ENCODE data around the gene CPA5.

Gene CPA5

DNA sequence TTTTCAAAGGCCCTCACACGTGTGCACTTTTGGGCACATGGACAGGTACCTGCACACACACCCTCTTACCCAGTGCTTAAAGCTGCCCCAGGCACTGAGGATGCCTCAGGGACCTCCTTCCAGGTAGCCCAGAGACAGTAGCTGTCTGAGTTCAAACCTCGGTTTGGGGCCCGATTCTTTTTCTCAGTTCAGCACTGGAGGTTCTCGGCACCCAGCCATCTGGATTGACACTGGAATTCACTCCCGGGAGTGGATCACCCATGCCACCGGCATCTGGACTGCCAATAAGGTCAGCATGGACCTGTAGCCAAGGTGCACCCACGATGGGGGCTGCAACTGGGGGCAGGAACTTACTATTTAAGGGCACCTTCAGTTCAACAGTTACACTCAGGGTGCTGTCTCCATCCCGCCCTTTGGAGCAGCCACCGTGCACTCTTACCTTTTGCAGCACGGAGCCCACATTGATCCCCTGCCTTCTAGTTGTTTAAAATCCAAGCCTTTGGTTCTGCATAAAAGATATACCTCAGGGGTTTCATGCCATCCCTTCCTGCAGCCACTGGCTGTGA is 17.7 kb downstream of the CPA5 start:
- H3K9me3 ChIP-seq (ENCODE audit: severe bottlenecking): peaks cover 10% of the 10 kb centered on the region
- TF ChIP-seq, protein P1, sequence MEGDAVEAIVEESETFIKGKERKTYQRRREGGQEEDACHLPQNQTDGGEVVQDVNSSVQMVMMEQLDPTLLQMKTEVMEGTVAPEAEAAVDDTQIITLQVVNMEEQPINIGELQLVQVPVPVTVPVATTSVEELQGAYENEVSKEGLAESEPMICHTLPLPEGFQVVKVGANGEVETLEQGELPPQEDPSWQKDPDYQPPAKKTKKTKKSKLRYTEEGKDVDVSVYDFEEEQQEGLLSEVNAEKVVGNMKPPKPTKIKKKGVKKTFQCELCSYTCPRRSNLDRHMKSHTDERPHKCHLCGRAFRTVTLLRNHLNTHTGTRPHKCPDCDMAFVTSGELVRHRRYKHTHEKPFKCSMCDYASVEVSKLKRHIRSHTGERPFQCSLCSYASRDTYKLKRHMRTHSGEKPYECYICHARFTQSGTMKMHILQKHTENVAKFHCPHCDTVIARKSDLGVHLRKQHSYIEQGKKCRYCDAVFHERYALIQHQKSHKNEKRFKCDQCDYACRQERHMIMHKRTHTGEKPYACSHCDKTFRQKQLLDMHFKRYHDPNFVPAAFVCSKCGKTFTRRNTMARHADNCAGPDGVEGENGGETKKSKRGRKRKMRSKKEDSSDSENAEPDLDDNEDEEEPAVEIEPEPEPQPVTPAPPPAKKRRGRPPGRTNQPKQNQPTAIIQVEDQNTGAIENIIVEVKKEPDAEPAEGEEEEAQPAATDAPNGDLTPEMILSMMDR (IDR thresholded peaks at IDR 0.05; ENCODE audit: low read depth, low read length): no peak
- DNase-seq: no peak
- no peaks in the 10 kb centered on the region for H3K27me3 ChIP-seq (ENCODE audit: insufficient read depth, low read depth, severe bottlenecking)
- H3K36me3 ChIP-seq: no peaks in the 10 kb centered on the region
- no peak overlapping the region for H3K27ac ChIP-seq
- no peak overlapping the region for H3K4me3 ChIP-seq (ENCODE audit: low read depth, low read length)

DNA sequence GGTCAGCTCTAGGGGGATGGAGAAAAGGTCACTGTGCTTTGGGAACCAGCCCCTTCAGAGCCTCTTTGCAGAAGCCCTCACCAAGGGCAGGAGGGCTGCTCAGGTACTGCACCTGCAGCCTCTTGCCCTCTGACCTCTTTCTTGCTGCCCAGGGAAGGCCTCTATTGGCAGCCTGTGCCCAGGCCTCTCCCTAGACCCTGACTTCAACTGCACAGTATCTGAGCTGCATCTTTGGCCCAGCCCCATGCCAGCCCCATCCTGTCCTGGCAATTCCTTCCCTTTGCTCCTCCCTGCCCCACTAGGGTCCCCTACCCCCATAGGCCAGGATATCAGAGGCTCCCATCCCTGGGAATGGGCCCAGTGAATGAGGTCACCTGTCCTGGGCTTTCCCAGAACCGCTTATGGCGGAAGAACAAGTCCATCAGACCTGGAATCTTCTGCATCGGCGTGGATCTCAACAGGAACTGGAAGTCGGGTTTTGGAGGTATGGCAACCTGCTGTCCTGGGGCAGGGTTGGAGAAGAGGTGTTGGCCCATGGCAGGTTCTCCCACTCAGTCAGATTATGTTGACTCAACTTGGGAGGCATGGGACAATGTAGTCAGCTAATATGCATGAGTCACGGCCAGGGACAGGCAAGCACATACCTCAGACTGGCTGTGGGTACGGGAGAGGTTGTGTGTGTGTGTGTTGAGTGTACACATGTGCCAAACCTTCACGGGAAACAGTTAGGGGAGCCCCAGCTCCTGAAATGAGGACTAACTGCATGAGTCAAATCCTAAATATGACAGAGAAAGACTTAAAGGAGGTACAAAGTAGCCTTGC is 18.6 kb downstream of the CPA5 start:
- no peak overlapping the region for H3K4me3 ChIP-seq (ENCODE audit: low read depth, low read length)
- TF ChIP-seq, protein P1 (IDR thresholded peaks at IDR 0.05; ENCODE audit: low read depth, low read length): no peak
- no peaks in the 10 kb centered on the region for H3K27me3 ChIP-seq (ENCODE audit: insufficient read depth, low read depth, severe bottlenecking)
- H3K36me3 ChIP-seq: no peaks in the 10 kb centered on the region
- DNase-seq: no peak
- H3K9me3 ChIP-seq (ENCODE audit: severe bottlenecking): peaks cover 10% of the 10 kb centered on the region
- H3K27ac ChIP-seq: no peak overlapping the region

DNA sequence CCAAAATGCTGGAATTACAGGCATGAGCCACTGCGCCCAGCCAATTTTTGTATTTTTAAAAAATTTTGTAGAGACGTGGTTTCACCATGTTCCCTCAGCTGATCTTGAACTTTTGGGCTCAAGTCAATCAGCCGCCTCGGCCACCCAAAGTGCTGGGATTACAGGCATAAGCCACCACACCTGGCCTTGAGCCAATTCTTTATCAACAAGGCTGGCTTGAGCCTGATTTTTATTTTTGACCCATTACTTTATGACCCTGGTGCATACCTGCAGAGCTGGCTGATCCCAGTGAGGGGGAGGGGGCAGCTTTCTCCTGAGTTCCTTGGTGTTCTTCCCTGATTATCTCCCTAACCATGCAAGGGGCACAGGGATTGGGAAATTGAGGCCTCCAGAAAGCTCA is 19.8 kb downstream of the CPA5 start:
- Histone ChIP-seq H3K9me3 (ENCODE audit: severe bottlenecking) (peaks cover 6% of the 10 kb centered on the region), H3K27me3 (ENCODE audit: insufficient read depth, low read depth, severe bottlenecking) (no peaks in the 10 kb centered on the region), H3K27ac (no peak overlapping the region), H3K36me3 (no peaks in the 10 kb centered on the region), H3K4me3 (ENCODE audit: low read depth, low read length) (no peak overlapping the region)
- no peak for DNase-seq
- TF ChIP-seq, protein P1 (IDR thresholded peaks at IDR 0.05; ENCODE audit: low read depth, low read length): no peak

DNA sequence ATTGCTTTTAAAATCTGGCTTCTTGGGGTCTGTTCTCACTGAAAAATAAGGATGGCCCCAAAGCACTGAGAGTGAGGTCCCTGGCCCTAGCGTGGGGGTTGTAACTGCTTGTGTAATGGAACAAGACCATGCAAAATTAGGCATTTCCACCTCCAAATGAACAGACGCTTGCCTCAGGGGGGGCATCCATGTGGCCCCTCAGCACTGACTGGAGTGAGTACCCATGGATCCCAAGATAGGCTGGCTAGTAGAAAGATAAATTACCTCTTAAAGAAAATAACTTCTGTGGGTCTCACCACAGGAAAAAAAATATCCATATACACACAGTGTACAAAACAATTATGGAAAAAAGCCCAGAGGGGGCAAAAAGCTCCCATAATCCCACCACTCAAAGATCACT is 20.5 kb downstream of the CPA5 start:
- no peak overlapping the region for H3K4me3 ChIP-seq (ENCODE audit: low read depth, low read length)
- TF ChIP-seq, protein P1 (IDR thresholded peaks at IDR 0.05; ENCODE audit: low read depth, low read length): no peak
- no peak overlapping the region for H3K27ac ChIP-seq
- H3K36me3 ChIP-seq: no peaks in the 10 kb centered on the region
- peaks cover 3% of the 10 kb centered on the region for H3K9me3 ChIP-seq (ENCODE audit: severe bottlenecking)
- H3K27me3 ChIP-seq (ENCODE audit: insufficient read depth, low read depth, severe bottlenecking): no peaks in the 10 kb centered on the region
- no peak for DNase-seq

DNA sequence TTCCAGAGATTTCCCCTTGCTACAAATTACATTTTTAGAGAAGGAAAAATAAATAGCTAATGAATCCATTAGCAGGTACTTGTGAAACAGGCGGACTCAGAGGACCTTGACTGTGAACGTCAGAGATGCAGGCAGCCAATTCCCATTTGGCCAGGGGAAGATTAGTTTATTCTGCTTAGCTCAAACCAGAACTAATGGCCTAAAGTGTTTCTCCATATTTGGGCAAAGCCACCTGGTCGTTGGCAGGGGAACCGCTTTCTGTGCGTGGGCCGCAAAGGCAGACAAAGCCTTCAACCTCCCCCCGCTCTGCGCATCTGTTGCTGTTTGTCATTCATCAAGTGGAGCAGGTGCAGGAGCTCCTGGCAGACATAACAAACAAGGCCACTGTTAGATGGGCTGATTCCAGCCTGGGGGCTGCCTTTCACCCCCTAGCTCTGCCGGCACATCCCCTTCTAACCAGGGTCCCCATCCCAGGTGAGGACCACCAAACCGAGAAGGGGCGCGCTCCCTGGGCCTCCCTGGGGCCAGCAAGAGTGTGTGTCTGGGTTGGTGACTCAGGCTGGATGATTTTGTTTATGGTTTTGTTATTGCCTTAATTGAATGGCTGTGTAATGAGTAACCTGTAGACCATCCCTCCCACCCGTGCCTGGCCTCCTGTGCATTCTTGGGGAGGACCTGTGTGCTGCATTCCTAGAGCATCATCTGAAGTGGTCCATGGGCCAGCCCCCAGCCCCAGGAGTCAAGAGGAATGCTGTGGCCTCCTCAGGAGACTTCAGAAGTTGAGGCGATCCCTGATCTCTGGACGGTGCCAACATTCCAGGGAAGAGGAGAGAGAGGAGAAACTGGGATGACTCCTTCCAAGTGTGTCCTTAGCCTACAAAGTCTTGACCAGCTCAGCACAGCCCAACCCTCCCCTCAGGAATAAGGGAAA is 21.2 kb downstream of the CPA5 start:
- H3K4me3 ChIP-seq (ENCODE audit: low read depth, low read length): no peak overlapping the region
- DNase-seq: peak; percentile 36
- H3K36me3 ChIP-seq: no peaks in the 10 kb centered on the region
- no peaks in the 10 kb centered on the region for H3K9me3 ChIP-seq (ENCODE audit: severe bottlenecking)
- no peak overlapping the region for H3K27ac ChIP-seq
- TF ChIP-seq, protein P1 (IDR thresholded peaks at IDR 0.05; ENCODE audit: low read depth, low read length): no peak
- H3K27me3 ChIP-seq (ENCODE audit: insufficient read depth, low read depth, severe bottlenecking): no peaks in the 10 kb centered on the region

Measured in WERI-Rb-1 (cell line).